Loucy (cell line): Measurements from ENCODE around the gene ALPL.

Source experiments
- CTCF ChIP-seq: fragments of 200-600 bp; sonication (generic); conservative IDR thresholded peaks from 2 replicates; pipeline ENCODE4 v1.5.1; 2014; ENCODE audit warnings: mild to moderate bottlenecking, antibody characterized with exemption, low read length
- EZH2phosphoT487 ChIP-seq: fragments of 200-600 bp; IDR thresholded peaks from 2 replicates; pipeline ENCODE4 v1.6.1; 2018; ENCODE audit warnings: antibody characterized with exemption, mild to moderate bottlenecking, moderate library complexity, borderline replicate concordance

GRCh38 chr1:21576798-21577187 lies 67.6 kb downstream of the ALPL start:
- TF ChIP-seq CTCF (no peak), EZH2phosphoT487 (no peak)
